HCT116 (cell line): Measurements from ENCODE around the gene CCSER1.

ENCODE experiments used
- EGR1 ChIP-seq: IDR thresholded peaks from 2 replicates; pipeline ENCODE4 v1.6.1; 2012; ENCODE audit warnings: low read depth
- EZH2 ChIP-seq: fragments of 200-600 bp; sonication (generic); IDR thresholded peaks from 2 replicates; pipeline ENCODE4 v1.6.1; 2017; ENCODE audit warnings: antibody characterized with exemption, mixed run types
- EZH2phosphoT487 ChIP-seq: fragments of 200-600 bp; IDR thresholded peaks from 2 replicates; pipeline ENCODE4 v1.6.1; 2018; ENCODE audit warnings: antibody characterized with exemption, borderline replicate concordance
- JUND ChIP-seq: IDR thresholded peaks from 2 replicates; pipeline ENCODE4 v1.6.1; 2012
- POLR2A ChIP-seq: IDR thresholded peaks from 2 replicates; pipeline ENCODE4 v1.7.0; 2011; ENCODE audit warnings: borderline replicate concordance; ENCODE audit not compliant: insufficient read depth, insufficient read length; ENCODE audit errors: extremely low read depth
- TCF7L2 ChIP-seq: IDR thresholded peaks from 2 replicates; pipeline ENCODE4 v1.7.0; 2011; ENCODE audit warnings: borderline replicate concordance, inconsistent platforms; ENCODE audit not compliant: insufficient read depth, insufficient read length; ENCODE audit errors: extremely low read depth
- YY1 ChIP-seq: IDR thresholded peaks from 2 replicates; pipeline ENCODE4 v1.6.1; 2011; ENCODE audit warnings: low read length, low read depth, moderate library complexity, mild to moderate bottlenecking; ENCODE audit not compliant: insufficient replicate concordance; ENCODE audit errors: extremely low read depth
- TF ChIP-seq, protein P1 (sequence below), 3 experiments: fragments of 200-600 bp in 1 of 3; sonication (generic) in 1 of 3; IDR thresholded peaks in 2 of 3; conservative IDR thresholded peaks in 1 of 3; 2 replicates each; pipeline ENCODE4 v1.5.1; 2012 to 2017; ENCODE audit warnings: low read depth in 2 of 3, low read length in 2 of 3, antibody characterized with exemption in 1 of 3, borderline replicate concordance in 1 of 3, control low read depth in 1 of 3, mild to moderate bottlenecking in 1 of 3, mixed read lengths in 1 of 3, mixed run types in 1 of 3, moderate library complexity in 1 of 3; ENCODE audit not compliant: insufficient read depth in 1 of 3
- TF ChIP-seq, protein P2 (sequence below): IDR thresholded peaks from 2 replicates; pipeline ENCODE4 v1.6.1; 2012

DNA sequence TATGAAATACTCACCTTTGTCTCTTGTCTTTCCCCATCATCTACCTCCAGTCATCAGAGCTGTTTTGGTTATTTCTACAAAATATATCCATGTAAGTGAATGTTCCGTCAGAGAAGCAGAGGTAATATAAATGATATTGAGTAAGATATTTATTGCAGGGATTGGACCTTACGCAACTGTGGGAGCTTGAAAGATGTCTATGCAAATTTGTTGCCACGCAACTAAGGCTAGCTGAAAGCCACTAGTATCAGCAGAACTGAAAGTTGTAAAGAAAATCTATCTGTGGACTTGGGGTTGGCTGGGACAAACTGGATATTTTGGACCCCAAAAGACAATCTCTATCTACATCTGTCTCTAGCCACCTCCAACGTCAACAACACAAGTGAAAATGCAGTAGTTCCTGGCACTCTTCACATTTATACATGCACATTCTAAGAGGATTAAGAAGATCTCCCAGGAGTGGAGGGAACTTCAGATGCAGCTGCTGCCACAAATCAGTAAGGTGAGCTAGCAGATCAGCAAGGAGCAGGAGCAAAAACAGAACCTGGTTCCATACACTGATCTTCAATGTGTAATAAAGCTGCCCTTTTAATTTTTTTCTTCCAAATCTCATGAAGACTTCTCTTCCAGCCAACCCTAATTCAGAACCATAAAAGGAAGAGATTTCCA is 8.5 kb upstream of the CCSER1 start:
- TF ChIP-seq EZH2phosphoT487 (no peak), POLR2A (no peak), EZH2 (no peak), EGR1 (no peak), TCF7L2 (no peak), YY1 (no peak), JUND (no peak)
- TF ChIP-seq, protein P1, sequence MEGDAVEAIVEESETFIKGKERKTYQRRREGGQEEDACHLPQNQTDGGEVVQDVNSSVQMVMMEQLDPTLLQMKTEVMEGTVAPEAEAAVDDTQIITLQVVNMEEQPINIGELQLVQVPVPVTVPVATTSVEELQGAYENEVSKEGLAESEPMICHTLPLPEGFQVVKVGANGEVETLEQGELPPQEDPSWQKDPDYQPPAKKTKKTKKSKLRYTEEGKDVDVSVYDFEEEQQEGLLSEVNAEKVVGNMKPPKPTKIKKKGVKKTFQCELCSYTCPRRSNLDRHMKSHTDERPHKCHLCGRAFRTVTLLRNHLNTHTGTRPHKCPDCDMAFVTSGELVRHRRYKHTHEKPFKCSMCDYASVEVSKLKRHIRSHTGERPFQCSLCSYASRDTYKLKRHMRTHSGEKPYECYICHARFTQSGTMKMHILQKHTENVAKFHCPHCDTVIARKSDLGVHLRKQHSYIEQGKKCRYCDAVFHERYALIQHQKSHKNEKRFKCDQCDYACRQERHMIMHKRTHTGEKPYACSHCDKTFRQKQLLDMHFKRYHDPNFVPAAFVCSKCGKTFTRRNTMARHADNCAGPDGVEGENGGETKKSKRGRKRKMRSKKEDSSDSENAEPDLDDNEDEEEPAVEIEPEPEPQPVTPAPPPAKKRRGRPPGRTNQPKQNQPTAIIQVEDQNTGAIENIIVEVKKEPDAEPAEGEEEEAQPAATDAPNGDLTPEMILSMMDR (IDR thresholded peaks at IDR 0.05 in 2 of 3, conservative IDR thresholded peaks at IDR 0.05 in 1 of 3; ENCODE audit: borderline replicate concordance in 1 of 3, insufficient read depth in 1 of 3, low read depth in 2 of 3, low read length in 2 of 3): no peak
- TF ChIP-seq, protein P2, sequence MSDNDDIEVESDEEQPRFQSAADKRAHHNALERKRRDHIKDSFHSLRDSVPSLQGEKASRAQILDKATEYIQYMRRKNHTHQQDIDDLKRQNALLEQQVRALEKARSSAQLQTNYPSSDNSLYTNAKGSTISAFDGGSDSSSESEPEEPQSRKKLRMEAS: no peak
